NB4 (cell line): Measurements from ENCODE around the gene DRD3.

ENCODE experiments used
- POLR2A ChIP-seq: IDR thresholded peaks from 2 replicates; pipeline ENCODE4 v1.6.1; 2011; ENCODE audit warnings: mild to moderate bottlenecking; ENCODE audit not compliant: insufficient read length; ENCODE audit errors: extremely low read depth
- TF ChIP-seq, protein P1 (sequence below): IDR thresholded peaks from one replicate; pipeline ENCODE4 v1.5.1; 2012; ENCODE audit warnings: low read depth, low read length
- TF ChIP-seq, protein P2 (sequence below): IDR thresholded peaks from 2 replicates; pipeline ENCODE4 v1.6.1; 2011; ENCODE audit warnings: low read depth, low read length

DNA sequence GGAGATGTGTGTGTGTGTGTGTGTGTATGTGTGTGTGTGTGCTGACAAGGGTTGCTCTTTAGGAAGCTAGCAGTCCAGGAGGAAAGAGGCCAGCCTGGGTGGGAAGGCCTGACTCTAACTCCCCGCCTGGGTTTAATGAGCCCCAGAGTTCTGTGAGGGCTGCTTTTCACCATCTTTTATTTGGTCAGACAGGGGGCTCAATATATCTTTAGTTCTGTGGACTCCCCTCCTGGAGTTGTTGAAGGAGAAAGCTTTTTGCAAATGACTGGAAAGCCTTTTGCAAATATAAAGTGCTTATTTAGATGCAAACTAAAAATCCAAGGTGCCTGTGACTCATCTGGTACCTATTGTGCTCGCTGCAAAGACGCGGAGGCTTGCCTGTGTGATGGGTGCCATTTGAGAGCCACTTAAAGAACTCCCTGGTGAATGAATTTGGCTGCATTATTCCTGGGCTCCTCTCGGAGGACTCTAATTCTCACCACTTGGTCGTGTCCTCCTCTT, 24.5 kb downstream of the DRD3 start:
- no peak for TF ChIP-seq POLR2A
- TF ChIP-seq, protein P1, sequence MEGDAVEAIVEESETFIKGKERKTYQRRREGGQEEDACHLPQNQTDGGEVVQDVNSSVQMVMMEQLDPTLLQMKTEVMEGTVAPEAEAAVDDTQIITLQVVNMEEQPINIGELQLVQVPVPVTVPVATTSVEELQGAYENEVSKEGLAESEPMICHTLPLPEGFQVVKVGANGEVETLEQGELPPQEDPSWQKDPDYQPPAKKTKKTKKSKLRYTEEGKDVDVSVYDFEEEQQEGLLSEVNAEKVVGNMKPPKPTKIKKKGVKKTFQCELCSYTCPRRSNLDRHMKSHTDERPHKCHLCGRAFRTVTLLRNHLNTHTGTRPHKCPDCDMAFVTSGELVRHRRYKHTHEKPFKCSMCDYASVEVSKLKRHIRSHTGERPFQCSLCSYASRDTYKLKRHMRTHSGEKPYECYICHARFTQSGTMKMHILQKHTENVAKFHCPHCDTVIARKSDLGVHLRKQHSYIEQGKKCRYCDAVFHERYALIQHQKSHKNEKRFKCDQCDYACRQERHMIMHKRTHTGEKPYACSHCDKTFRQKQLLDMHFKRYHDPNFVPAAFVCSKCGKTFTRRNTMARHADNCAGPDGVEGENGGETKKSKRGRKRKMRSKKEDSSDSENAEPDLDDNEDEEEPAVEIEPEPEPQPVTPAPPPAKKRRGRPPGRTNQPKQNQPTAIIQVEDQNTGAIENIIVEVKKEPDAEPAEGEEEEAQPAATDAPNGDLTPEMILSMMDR: no peak
- TF ChIP-seq, protein P2, sequence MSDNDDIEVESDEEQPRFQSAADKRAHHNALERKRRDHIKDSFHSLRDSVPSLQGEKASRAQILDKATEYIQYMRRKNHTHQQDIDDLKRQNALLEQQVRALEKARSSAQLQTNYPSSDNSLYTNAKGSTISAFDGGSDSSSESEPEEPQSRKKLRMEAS: no peak
